Motor neuron (in vitro differentiated cells): Measurements from ENCODE around the gene SIRT3. TPM values are rescaled to one million over a fixed set of nuclear protein-coding genes. Genes with fewer than 3 reads are reported as not detected.
A peak's percentile ranks its signal among the peaks of the same experiment; 100 is the strongest.
"Not testable (repeated sequence)": the region's sequence is repeated elsewhere in the genome, so short reads cannot be mapped to it uniquely, and the experiment has no call there.

Source experiments
- ATAC-seq, 8 experiments: fragments of 200-7000 bp; cut with Tn5 transposase; replicated peaks in 6 of 8; 2 replicates each; pipeline ENCODE4 v1.8.0; 2021; ENCODE audit warnings: mild to moderate bottlenecking in 8 of 8, moderate library complexity in 8 of 8
- H3K27ac ChIP-seq, 2 donors: fragments of 250-450 bp; sonication (Bioruptor Pico); 2 replicates each; pipeline ENCODE4 v1.9.0; 2021; ENCODE audit warnings: antibody characterized with exemption in 2 of 2, mild to moderate bottlenecking in 2 of 2, moderate library complexity in 1 of 2
- H3K4me1 ChIP-seq, 2 donors: fragments of 250-450 bp; sonication (Bioruptor Pico); replicated peaks in 1 of 2; 2 replicates each; pipeline ENCODE4 v1.6.1; 2021; ENCODE audit warnings: antibody characterized with exemption in 2 of 2, mild to moderate bottlenecking in 2 of 2, moderate library complexity in 1 of 2
- H3K4me3 ChIP-seq, 5 donors: fragments of 250-450 bp; sonication (Bioruptor Pico); 2 replicates each; pipeline ENCODE4 v1.9.0; 2021; ENCODE audit warnings: antibody characterized with exemption in 5 of 5, mild to moderate bottlenecking in 5 of 5, moderate library complexity in 4 of 5
- WGBS, 10 experiments: fragments of 450-650 bp; shearing (Covaris generic); methylation state at CpG; one replicate each; pipeline ENCODE4 v1.0.0; 2022; 5-methylcytosine and 5-hydroxymethylcytosine counted together
- in situ Hi-C, 9 experiments: fragments of 400-800 bp; cut with MboI; loops; one replicate each; pipeline ENCODE4 v1.15.0; 2021; ENCODE audit warnings: low sequenced_read_pairs in 9 of 9, low pct_unique_long_range_greater_than_20kb in 2 of 9; ENCODE audit not compliant: unreplicated experiment in 9 of 9
- total RNA-seq, 8 experiments: library from RNA; unstranded; fragments of 300-600 nt; gene quantifications; 2 replicates each; pipeline versions ENCODE4 v1.2.3 to v1.2.4, GENCODE V29; 2022

Gene SIRT3
- total RNA-seq, 8 experiments from 2014 or later = 15.1 to 35.0 (median 16.6) TPM

GRCh38 chr11:199004-199581 lies 37.0 kb downstream of the SIRT3 start:
- no peak overlapping the region for H3K27ac ChIP-seq
- H3K4me1 ChIP-seq = no peaks in the 10 kb centered on the region
- peak in 3 of 8 experiments; percentile 1 to 14 (median 5) for ATAC-seq
- 93 to 100% (median 94%) methylated on average over 1 to 6 of the region's 13 CpGs; no CpG with 5 or more reads in 7 of the 10 experiments for WGBS, 10 experiments
- in situ Hi-C loops = no loop called here
- no peak overlapping the region for H3K4me3 ChIP-seq

GRCh38 chr11:198236-198806 lies 37.8 kb downstream of the SIRT3 start:
- Histone ChIP-seq H3K4me1 (no peaks in the 10 kb centered on the region), H3K4me3 (no peak overlapping the region), H3K27ac (no peak overlapping the region)
- 74 to 100% (median 80%) methylated on average over 1 to 3 of the region's 21 CpGs; no CpG with 5 or more reads in 7 of the 10 experiments for WGBS, 10 experiments
- ATAC-seq = no peak
- in situ Hi-C loops = no loop called here

GRCh38 chr11:197741-198235 lies 38.4 kb downstream of the SIRT3 start:
- ATAC-seq = peak in 4 of 8 experiments; percentile 6 to 17 (median 10)
- Histone ChIP-seq H3K4me3 (no peak overlapping the region), H3K27ac (no peak overlapping the region), H3K4me1 (no peaks in the 10 kb centered on the region)
- WGBS, 10 experiments = 73 to 92% (median 79%) methylated on average over 2 to 7 of the region's 9 CpGs; no CpG with 5 or more reads in 6 of the 10 experiments
- in situ Hi-C loops = no loop called here

GRCh38 chr11:196786-197731 lies 39.1 kb downstream of the SIRT3 start:
- WGBS, 10 experiments = 44 to 100% (median 80%) methylated on average over 1 to 4 of the region's 23 CpGs; no CpG with 5 or more reads in 3 of the 10 experiments
- no peak overlapping the region for H3K4me3 ChIP-seq
- H3K4me1 ChIP-seq = peaks cover 0 to 2% of the 10 kb centered on the region in 2 donors
- no peak overlapping the region for H3K27ac ChIP-seq
- in situ Hi-C loops = no loop called here
- peak in 4 of 8 experiments; percentile 10 to 14 (median 12) for ATAC-seq

GRCh38 chr11:193481-193880 lies 42.7 kb downstream of the SIRT3 start:
- H3K27ac ChIP-seq, H3K4me3 ChIP-seq, in situ Hi-C loops, H3K4me1 ChIP-seq: not testable (repeated sequence)
- ATAC-seq = peak in 1 of 8 experiments; percentile 11
- WGBS, 10 experiments = no CpG with 5 or more reads among the region's 5 CpGs

GRCh38 chr11:192674-193128 lies 43.4 kb downstream of the SIRT3 start, which contains the start of gene SCGB1C1:
TSS of gene SCGB1C1 (plus strand) at chr11:193078. CDS start at chr11:193100, 22 bp downstream.
- H3K4me3 ChIP-seq, in situ Hi-C loops, H3K27ac ChIP-seq, ATAC-seq, H3K4me1 ChIP-seq: not testable (repeated sequence)
- WGBS, 10 experiments = no CpG with 5 or more reads among the region's 11 CpGs

GRCh38 chr11:191490-192478 lies 44.4 kb downstream of the SIRT3 start:
- WGBS, 10 experiments = no CpG with 5 or more reads among the region's 8 CpGs
- in situ Hi-C loops, H3K4me1 ChIP-seq, H3K27ac ChIP-seq, H3K4me3 ChIP-seq: not testable (repeated sequence)
- ATAC-seq = peak; percentile 19 to 83 (median 63)

GRCh38 chr11:190546-190945 lies 45.6 kb downstream of the SIRT3 start:
- no CpG with 5 or more reads among the region's 5 CpGs for WGBS, 10 experiments
- in situ Hi-C loops, H3K4me1 ChIP-seq, H3K4me3 ChIP-seq, H3K27ac ChIP-seq, ATAC-seq: not testable (repeated sequence)

- in situ Hi-C loops, H3K4me3 ChIP-seq, H3K27ac ChIP-seq, H3K4me1 ChIP-seq: not testable (repeated sequence)
- WGBS, 10 experiments = no CpG with 5 or more reads among the region's 25 CpGs
- ATAC-seq = peak; percentile 31 to 90 (median 48)
Measured at GRCh38 chr11:189843-190311, 46.3 kb downstream of the SIRT3 start.

- peak in 6 of 8 experiments; percentile 11 to 38 (median 20) for ATAC-seq
- WGBS, 10 experiments = no CpG with 5 or more reads among the region's 55 CpGs
- H3K27ac ChIP-seq, H3K4me1 ChIP-seq, in situ Hi-C loops, H3K4me3 ChIP-seq: not testable (repeated sequence)
Measured at GRCh38 chr11:189200-189783, 46.9 kb downstream of the SIRT3 start.

GRCh38 chr11:180242-180641 lies 55.9 kb downstream of the SIRT3 start:
- H3K27ac ChIP-seq, in situ Hi-C loops, H3K4me3 ChIP-seq, ATAC-seq, H3K4me1 ChIP-seq: not testable (repeated sequence)
- WGBS, 10 experiments = no CpG with 5 or more reads among the region's 13 CpGs
